GM12873 (cell line): ENCODE data around the gene TYRO3.

Source experiments
- TF ChIP-seq, protein P1 (sequence below): IDR thresholded peaks from 2 replicates; pipeline ENCODE4 v1.5.1; 2012; ENCODE audit warnings: low read depth, mild to moderate bottlenecking, moderate library complexity, low read length, control low read depth; ENCODE audit not compliant: insufficient read depth; ENCODE audit errors: missing control alignments

The TYRO3 gene

DNA sequence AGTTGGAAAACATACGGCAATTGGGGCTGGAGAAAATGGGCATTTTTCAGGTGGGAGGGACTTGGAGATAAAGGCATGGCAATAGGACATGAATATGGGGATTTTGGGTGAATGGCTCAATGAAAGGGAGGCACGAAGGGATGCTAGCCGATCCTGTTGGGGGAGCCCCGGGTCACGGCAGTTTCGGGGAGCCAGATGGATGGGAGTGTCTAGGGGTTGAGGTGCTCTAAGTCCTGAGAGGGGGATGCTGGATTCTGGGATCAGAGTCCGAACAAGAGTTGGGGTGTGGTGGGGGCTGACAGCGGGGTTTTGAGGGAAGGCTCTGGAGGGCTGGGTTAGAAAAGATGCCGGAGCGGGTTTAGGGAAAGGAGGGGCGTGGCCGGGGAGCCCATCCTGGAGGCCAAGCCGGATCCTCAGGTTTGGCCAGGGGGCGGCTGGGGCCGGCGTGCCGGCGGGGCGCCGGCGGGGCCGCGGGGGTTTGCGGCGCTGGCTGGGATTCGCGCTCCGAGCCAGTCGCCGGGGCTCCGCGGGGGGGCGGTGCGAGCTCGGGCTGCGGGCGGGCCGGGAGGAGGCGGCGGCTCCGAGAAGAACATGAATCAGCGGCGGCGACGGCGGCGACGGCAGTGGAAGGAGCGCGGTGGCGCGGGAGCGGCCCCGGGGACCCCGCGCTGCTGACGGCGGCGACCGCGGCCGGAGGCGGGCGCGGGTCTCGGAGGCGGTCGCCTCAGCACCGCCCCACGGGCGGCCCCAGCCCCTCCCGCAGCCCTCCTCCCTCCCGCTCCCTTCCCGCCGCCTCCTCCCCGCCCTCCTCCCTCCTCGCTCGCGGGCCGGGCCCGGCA, at the start of gene TYRO3:
Gene TYRO3, plus strand, starts transcription at position 813 of the 839 bp plus-strand sequence. CDS start 46 bp downstream, outside the sequence.
- TF ChIP-seq, protein P1, sequence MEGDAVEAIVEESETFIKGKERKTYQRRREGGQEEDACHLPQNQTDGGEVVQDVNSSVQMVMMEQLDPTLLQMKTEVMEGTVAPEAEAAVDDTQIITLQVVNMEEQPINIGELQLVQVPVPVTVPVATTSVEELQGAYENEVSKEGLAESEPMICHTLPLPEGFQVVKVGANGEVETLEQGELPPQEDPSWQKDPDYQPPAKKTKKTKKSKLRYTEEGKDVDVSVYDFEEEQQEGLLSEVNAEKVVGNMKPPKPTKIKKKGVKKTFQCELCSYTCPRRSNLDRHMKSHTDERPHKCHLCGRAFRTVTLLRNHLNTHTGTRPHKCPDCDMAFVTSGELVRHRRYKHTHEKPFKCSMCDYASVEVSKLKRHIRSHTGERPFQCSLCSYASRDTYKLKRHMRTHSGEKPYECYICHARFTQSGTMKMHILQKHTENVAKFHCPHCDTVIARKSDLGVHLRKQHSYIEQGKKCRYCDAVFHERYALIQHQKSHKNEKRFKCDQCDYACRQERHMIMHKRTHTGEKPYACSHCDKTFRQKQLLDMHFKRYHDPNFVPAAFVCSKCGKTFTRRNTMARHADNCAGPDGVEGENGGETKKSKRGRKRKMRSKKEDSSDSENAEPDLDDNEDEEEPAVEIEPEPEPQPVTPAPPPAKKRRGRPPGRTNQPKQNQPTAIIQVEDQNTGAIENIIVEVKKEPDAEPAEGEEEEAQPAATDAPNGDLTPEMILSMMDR = no peak

DNA sequence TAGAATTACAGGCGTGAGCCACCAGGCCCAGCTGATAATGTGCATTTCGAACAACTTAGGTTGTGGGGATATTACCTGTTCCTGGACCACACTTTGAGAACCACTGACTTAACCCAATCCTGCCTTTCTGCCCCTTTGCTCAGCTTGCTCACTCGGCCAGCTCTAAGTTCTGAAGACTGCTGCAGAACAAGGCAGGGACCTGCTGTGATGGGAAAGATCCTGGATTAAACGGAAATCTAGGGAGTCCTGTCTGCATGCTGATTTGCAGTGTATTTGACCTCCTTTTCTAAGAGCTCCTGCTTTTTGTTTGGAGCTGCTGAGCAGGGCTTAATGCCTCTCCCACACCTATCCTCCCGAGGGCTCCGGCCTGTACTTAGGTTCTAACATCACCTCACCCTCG, 48.3 kb upstream of the TYRO3 start:
- TF ChIP-seq, protein P1 = no peak

DNA sequence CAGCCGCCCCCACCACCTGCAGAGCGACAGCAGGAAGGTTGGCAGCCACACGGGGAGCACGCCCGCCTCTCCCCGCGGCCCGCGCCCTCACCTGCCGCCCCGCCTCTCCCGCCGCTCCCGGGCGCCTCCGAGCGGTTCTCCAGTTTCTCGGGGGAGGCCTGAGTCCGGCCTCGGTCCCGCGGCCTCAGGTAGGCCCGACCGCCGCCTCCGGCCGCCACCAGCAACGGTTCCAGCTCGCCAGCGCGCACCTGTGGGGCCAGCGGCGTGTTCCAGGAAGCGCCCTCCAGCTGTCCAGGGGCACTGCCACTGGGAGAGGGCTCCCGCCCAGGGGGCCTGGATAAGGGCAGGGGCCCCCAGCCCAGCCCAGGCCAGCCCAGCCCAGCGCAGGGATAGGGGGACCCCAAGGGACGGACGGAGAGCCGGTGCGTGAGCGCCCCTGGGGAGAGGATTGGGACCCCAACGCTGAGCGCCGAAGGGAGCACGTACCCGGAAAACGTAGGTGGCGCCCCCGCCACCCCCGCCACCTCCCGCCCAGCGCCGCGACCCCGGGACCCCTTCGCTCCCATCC, 47.6 kb upstream of the TYRO3 start:
- TF ChIP-seq, protein P1 = no peak

DNA sequence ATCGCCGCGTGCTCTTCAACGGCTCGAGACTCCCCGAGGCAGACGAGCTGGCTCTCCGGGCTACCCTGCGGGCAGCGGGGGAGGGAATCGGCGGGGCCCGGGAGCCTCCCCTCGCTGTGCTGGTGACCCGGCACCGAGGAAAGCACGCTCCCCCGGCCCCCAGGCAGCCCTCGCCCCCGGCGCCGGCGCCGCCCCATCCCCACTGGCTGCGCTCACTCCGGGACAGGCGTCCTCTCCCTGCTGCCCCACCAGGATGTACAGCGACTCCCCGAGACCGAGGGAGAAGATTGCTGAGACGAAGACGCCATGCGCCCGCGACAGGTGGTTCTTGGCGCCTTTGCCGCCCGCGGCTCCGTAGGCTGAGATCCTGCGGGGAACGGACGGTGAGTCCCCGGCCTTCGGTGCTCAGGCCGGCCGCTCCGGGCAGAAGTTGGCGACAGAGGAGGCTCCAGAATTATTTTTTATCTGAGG, 47.1 kb upstream of the TYRO3 start:
- TF ChIP-seq, protein P1 = no peak

DNA sequence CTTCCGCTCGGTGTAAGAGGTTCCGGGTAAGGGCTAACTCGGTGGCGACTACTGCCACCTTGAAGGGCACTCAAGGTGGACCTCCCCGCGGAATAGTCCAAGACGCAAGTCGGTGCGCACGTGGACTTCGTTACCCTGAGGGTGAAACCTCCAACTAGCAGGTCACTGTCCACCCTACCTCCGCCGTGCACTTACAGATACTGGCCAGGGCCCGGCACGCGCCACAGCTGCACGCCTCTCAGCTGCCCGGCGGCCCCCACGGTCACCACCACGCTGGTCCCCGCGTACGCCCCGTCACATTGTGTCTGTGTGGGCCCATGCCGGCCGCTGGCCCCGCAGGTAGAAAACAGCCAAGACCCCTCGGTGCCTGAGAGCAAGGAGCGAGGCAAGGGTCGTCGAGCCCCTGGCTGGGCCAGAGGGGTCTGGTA, 46.5 kb upstream of the TYRO3 start:
- TF ChIP-seq, protein P1 = no peak

DNA sequence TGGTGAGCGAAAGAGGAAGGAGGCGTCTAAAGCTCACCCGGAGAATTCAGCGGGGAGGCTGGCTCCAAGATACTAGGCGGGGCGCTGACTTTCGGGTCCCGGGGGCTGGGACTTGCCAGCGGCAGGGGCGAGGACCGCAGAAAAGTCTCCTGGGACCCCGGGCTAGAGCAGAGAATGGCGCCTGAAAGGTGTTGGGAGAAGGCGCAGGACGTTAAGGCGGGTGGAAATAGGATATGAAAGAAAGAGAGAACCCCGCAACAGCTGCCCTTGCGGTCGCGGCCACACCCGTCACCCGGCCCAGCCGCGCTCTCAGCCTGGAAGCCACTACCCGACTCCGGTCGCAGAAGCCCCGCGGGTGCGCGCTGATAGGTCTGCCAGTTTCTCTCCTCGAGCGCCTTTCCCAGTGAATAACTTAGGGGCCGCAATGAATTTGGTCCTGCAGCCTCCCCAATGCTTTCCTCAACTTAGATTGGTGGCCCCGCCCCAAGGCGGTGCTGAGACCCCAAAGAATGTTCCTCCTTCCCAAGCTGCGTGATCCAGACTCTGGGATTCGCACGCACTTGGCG, 46.0 kb upstream of the TYRO3 start:
- TF ChIP-seq, protein P1 = no peak
